ENCODE results near the gene C12orf42. TPM values are rescaled to one million over a fixed set of nuclear protein-coding genes. Genes with fewer than 3 reads are reported as not detected.

C12orf42 gene
- total RNA-seq, 1 experiment from 2014 or later, result not detected

- no peak for DNase-seq (ENCODE audit: low read depth)
- in situ Hi-C loops (cut with HindIII; ENCODE audit: low pct_unique_long_range_greater_than_20kb, low sequenced_read_pairs), result no loop called here
Measured at GRCh38 chr12:103386451-103386850, 109.3 kb downstream of the C12orf42 start.

GRCh38 chr12:103382736-103383346 is 112.9 kb downstream of the C12orf42 start:
- no peak for DNase-seq (ENCODE audit: low read depth)
- in situ Hi-C loops (cut with HindIII; ENCODE audit: low pct_unique_long_range_greater_than_20kb, low sequenced_read_pairs), result no loop called here

GRCh38 chr12:103382119-103382518 is 113.6 kb downstream of the C12orf42 start:
- no peak for DNase-seq (ENCODE audit: low read depth)
- in situ Hi-C loops (cut with HindIII; ENCODE audit: low pct_unique_long_range_greater_than_20kb, low sequenced_read_pairs), result no loop called here

- in situ Hi-C loops (cut with HindIII; ENCODE audit: low pct_unique_long_range_greater_than_20kb, low sequenced_read_pairs), result no loop called here
- no peak for DNase-seq (ENCODE audit: low read depth)
Measured at GRCh38 chr12:103379670-103380069, 116.1 kb downstream of the C12orf42 start.

GRCh38 chr12:103373088-103373523 is 122.7 kb downstream of the C12orf42 start:
- in situ Hi-C loops (cut with HindIII; ENCODE audit: low pct_unique_long_range_greater_than_20kb, low sequenced_read_pairs), result no loop called here
- DNase-seq (ENCODE audit: low read depth), result no peak

- in situ Hi-C loops (cut with HindIII; ENCODE audit: low pct_unique_long_range_greater_than_20kb, low sequenced_read_pairs), result no loop called here
- DNase-seq (ENCODE audit: low read depth), result no peak
Measured at GRCh38 chr12:103369929-103370328, 125.8 kb downstream of the C12orf42 start.

GRCh38 chr12:103368167-103368566 is 127.6 kb downstream of the C12orf42 start:
- DNase-seq (ENCODE audit: low read depth), result no peak
- in situ Hi-C loops (cut with HindIII; ENCODE audit: low pct_unique_long_range_greater_than_20kb, low sequenced_read_pairs), result no loop called here

GRCh38 chr12:103354403-103354802 is 141.4 kb downstream of the C12orf42 start:
- in situ Hi-C loops (cut with HindIII; ENCODE audit: low pct_unique_long_range_greater_than_20kb, low sequenced_read_pairs), result no loop called here
- no peak for DNase-seq (ENCODE audit: low read depth)

GRCh38 chr12:103353913-103354312 is 141.9 kb downstream of the C12orf42 start:
- in situ Hi-C loops (cut with HindIII; ENCODE audit: low pct_unique_long_range_greater_than_20kb, low sequenced_read_pairs), result no loop called here
- no peak for DNase-seq (ENCODE audit: low read depth)

- DNase-seq (ENCODE audit: low read depth), result no peak
- in situ Hi-C loops (cut with HindIII; ENCODE audit: low pct_unique_long_range_greater_than_20kb, low sequenced_read_pairs), result no loop called here
Measured at GRCh38 chr12:103350116-103350515, 145.7 kb downstream of the C12orf42 start.

- in situ Hi-C loops (cut with HindIII; ENCODE audit: low pct_unique_long_range_greater_than_20kb, low sequenced_read_pairs), result no loop called here
- DNase-seq (ENCODE audit: low read depth), result no peak
Measured at GRCh38 chr12:103348935-103349334, 146.8 kb downstream of the C12orf42 start.

GRCh38 chr12:103336940-103337339 is 158.8 kb downstream of the C12orf42 start:
- no peak for DNase-seq (ENCODE audit: low read depth)
- in situ Hi-C loops (cut with HindIII; ENCODE audit: low pct_unique_long_range_greater_than_20kb, low sequenced_read_pairs), result no loop called here

GRCh38 chr12:103334466-103334865 is 161.3 kb downstream of the C12orf42 start:
- DNase-seq (ENCODE audit: low read depth), result no peak
- in situ Hi-C loops (cut with HindIII; ENCODE audit: low pct_unique_long_range_greater_than_20kb, low sequenced_read_pairs), result no loop called here

GRCh38 chr12:103333676-103334075 is 162.1 kb downstream of the C12orf42 start:
- in situ Hi-C loops (cut with HindIII; ENCODE audit: low pct_unique_long_range_greater_than_20kb, low sequenced_read_pairs), result no loop called here
- no peak for DNase-seq (ENCODE audit: low read depth)

- no peak for DNase-seq (ENCODE audit: low read depth)
- in situ Hi-C loops (cut with HindIII; ENCODE audit: low pct_unique_long_range_greater_than_20kb, low sequenced_read_pairs), result no loop called here
Measured at GRCh38 chr12:103331643-103332042, 164.1 kb downstream of the C12orf42 start.

- no peak for DNase-seq (ENCODE audit: low read depth)
- in situ Hi-C loops (cut with HindIII; ENCODE audit: low pct_unique_long_range_greater_than_20kb, low sequenced_read_pairs), result no loop called here
Measured at GRCh38 chr12:103330672-103331071, 165.1 kb downstream of the C12orf42 start.

GRCh38 chr12:103327676-103328075 is 168.1 kb downstream of the C12orf42 start:
- in situ Hi-C loops (cut with HindIII; ENCODE audit: low pct_unique_long_range_greater_than_20kb, low sequenced_read_pairs), result no loop called here
- DNase-seq (ENCODE audit: low read depth), result no peak

GRCh38 chr12:103326190-103326589 is 169.6 kb downstream of the C12orf42 start:
- in situ Hi-C loops (cut with HindIII; ENCODE audit: low pct_unique_long_range_greater_than_20kb, low sequenced_read_pairs), result no loop called here
- no peak for DNase-seq (ENCODE audit: low read depth)

- in situ Hi-C loops (cut with HindIII; ENCODE audit: low pct_unique_long_range_greater_than_20kb, low sequenced_read_pairs), result no loop called here
- no peak for DNase-seq (ENCODE audit: low read depth)
Measured at GRCh38 chr12:103318566-103318965, 177.2 kb downstream of the C12orf42 start.

- in situ Hi-C loops (cut with HindIII; ENCODE audit: low pct_unique_long_range_greater_than_20kb, low sequenced_read_pairs), result no loop called here
- no peak for DNase-seq (ENCODE audit: low read depth)
Measured at GRCh38 chr12:103317220-103317619, 178.5 kb downstream of the C12orf42 start.

All from Caki2 (cell line).